ENCODE results near the gene TNS4.

DNA sequence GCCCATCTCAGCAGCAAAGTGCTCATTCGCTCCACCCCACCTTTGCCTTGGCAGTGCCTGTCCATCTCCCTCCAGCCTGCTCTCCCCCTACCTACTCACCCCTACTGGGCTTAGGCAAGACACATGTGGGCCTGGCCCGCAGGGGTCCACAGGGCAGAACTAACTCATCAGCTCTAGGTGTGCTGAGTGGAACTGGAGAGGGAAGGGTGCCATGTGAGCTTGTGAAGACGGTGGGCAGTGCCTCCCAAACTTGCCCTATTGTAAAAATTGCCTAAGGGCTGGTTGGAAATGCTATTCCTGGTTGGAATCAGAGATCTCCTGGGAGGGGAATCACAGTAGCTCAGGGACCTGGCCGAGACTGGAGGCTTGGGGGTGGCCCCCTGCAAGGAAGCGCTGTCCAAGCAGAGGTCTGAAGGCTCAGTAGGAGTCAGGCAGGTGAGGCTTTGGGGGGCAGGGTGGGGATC, 29.1 kb upstream of the TNS4 start:
- TF ChIP-seq CTCF (IDR thresholded peaks at IDR 0.05) (no peak), POLR2AphosphoS5 (IDR thresholded peaks at IDR 0.05) (no peak), EP300 (IDR thresholded peaks at IDR 0.05) (no peak), POLR2A (IDR thresholded peaks at IDR 0.05) (no peak)

Data from suprapubic skin (tissue), 4 donors.